NCI-H128 (cell line): ENCODE results near the gene PPFIBP1.
"Not testable (repeated sequence)": the region's sequence is repeated elsewhere in the genome, so short reads cannot be mapped to it uniquely, and the experiment has no call there.

ENCODE experiments used
- DNase-seq: peaks from one replicate; lab custom pipeline; 2025; ENCODE audit not compliant: unreplicated experiment; lab: John Stamatoyannopoulos, UW

The PPFIBP1 gene

DNA sequence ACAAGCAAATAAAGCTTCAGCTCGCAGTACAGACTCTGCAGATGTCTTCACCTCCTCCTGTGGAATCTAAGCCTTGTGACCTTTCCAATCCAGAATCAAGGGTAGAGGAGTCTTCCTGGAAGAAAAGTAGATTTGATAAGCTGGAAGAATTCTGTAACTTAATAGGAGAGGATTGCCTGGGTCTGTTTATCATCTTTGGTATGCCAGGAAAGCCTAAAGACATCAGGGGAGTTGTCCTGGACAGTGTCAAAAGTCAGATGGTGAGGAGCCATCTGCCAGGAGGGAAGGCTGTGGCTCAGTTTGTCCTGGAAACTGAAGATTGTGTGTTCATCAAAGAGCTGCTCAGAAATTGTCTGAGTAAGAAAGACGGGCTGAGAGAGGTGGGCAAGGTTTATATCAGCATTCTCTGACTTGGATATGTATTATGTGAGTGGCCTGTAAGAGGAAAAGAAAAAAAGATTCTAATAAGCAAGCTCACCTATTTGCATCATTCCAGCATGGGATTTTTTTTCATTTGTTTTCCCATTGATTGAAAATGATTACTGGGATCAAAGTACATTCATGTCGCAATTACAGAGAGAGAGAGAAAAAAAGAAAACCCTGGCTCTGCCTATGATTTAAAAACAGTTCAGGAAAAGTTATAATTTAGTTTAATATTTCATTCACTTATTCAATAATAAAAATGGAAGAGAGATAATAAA is 173.0 kb downstream of the PPFIBP1 start:
- DNase-seq: no peak

DNA sequence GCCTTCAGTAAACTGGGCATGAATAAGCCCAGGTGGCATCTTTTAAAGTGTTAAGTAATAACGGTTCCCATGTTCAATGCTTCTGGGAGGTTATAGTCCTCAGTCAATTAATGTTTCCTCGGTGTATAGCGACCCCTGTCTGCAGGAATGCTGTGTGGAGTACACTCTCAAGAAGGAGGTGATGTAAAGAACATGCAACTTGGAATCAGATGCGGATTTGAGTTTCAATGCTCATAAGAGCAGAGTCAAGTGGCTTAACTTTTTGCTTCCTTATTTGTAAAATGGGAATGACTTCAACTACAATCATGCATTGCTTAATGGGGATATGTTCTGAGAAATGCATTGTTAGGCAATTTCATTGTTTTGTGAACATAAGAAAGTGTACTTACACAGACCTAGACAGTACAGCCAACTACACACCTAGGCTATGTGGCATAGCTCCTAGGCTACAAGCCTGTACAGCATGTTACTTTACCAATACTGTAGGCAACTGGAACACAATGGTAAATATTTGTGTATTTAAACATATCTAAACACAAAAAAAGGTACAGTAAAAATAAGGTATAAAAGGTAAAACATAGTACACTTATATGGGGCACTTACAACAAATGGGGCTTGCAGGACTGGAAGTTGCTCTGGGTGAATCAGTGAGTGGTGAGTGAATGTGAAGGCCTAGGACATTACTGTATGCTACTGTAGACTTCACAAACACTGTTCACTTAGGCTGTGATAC is 179.9 kb downstream of the PPFIBP1 start:
- DNase-seq: peak; percentile 20

DNA sequence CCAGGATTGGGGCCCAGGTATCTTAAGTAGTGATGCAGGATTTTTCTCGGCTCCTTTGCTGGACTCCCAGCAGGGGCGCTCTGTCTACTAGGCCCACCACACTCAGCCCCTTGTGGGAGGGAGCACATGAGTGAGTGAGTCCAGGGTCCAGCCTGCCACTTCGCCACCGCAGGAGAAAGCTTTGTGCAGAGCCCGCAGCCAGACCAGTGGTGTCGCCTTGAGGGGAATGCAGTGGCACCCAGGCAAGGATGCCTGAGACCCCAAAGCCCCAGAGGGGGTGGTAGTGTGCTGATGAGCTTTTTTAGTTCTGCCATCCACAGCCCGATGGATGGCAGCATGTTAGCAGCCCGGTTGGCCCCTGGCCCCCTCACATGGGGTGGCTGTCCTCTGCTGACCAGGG is 181.3 kb downstream of the PPFIBP1 start:
- no peak for DNase-seq

DNA sequence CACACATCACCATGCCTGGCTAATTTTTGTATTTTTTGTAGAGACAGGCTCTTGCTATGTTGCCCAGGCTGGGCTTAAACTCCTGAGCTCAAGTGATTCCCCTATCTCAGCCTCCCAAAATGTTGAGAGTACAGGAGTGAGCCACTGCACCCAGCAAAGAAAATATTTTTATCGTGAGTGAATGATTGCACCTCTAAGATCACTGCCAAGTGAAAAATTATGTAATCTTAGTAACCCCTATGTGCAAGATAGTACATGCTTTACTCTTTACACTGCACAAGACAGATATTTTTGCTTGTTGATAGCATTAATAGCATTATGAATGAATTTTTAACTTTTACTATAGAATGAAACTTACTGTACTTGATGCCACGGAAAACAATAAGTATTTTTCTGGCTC is 183.2 kb downstream of the PPFIBP1 start:
- no peak for DNase-seq

DNA sequence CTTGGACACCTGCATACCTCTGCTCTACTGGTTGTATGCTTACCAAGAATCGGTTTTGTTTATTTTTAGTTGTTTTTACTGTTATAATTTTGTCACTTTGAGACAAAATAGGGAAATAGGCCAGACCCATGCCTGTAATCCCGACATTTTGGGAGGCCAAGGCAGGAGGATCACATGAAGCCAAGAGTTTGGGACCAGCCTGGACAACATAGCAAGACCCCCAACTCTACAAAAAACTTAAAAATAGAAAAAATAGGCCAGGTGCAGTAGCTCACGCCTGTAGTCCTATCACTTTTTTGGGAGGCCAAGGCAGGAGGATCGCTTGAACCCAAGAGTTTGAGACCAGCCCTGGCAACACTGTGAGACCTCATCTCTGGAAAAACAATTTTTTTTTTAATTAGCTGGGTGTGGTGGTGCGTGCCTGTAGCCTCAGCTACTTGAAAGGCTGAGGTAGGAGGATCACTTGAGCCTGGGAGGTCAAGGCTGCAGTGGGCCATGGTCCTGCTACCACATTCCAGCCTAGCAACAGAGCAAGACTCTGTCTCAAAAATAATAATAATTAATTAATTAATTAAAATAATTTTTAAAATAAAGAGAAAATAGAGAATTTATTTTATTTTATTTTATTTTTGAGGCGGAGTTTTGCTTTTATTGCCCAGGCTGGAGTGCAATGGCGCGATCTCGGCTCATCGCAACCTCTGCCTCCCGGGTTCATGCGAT is 185.4 kb downstream of the PPFIBP1 start:
- no peak for DNase-seq

DNA sequence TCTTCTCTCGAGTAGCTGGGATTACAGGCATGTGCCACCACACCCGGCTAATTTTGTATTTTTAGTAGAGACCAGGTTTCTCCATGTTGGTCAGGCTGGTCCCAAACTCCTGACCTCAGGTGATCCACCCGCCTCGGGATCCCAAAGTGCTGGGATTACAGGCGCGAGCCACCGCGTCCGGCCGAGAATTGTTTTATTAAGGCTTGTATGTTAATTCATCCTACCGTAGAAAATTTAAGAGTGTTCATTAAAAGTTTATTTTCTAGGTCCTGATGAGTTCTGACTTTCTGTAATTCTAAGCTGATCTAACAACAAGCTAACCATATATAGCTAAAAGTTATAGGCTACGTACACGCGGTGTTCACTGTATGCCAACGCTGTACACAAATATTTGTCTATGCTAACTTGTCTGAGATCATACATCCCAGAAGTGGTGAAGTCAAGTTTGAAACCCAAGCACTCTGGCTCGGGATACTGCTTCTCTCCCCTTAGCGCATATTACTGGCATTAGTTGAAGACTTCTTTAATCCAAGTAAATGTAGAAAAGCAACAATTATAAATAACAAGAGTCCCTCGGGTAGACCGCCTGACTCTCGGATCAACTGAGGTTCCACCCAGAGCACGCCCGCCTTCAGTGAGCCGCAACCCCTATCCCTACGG is 186.1 kb downstream of the PPFIBP1 start:
- DNase-seq: no peak

DNA sequence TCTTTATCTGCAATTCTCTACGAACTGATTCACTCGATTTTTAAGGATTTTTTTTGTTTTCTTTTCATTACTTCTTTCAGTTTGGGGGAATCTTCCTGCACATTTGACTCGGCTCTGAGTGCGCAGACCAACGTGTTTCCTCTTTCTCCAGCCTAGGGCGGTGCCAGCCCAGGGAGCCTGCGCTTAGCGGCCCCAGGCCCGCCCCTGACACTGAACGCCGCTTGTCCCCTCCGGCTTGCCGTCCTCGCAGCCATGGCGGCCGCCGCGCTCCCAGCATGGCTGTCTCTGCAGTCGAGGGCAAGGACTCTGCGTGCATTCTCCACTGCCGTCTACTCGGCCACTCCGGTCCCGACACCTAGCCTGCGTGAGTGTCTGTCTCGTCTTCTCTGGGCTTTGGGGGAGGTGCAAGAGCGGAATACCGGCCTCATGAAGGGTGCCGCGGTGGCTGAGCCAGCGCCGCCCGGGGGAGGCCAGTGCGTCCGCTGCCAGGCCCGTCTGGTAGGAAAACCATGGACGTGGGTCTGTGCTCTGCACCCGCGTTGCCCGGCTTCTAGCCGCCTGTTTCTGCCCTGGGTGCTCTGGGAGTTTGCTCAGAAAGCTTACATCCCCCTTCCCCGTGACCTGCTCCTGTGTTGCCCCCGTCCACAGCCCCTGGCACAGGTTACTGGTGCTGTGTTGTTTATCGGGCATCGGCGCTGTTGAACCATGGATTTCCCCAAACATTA is 186.7 kb downstream of the PPFIBP1 start, which contains the start of gene MRPS35:
Gene MRPS35, plus strand, starts transcription at position 241 of the 725 bp plus-strand sequence. Its CDS starts 12 bp downstream, at position 253.
- DNase-seq: peak; percentile 75

DNA sequence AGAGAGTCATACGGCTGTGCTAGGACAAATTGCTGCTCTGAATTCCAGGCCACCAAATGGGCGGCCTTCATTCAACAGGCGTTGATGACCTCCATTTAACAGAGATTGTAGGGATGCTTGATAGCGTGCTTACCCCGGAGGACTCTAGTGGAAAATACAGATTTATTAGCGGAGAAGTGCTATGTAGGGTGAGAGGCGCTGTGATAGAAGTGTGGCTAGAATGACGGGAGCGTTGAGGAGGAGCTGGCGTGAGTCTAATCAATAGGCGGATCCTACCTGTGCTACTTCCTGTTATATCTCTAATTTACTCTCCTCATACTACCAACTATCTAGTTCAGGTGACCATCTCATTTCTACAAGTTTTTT is 187.3 kb downstream of the PPFIBP1 start:
- no peak for DNase-seq

DNA sequence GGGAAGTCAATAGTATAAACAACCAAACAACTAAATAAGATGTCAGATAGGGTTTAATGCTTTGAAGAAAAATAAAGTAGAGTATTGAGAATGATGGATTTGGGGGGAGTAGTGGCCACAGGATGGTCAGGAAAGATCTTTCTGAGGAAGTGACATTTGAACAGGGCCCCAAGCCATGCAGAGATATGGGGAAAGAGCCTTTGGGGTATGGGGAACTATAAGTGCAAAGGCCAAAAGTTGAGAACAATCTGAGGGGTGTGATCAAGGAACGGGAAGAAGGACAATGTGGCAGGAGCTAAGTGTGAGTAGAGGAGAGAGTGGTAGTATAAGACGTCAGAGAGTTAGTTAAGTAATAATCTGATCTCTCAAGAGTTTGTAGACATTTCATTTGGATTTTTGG is 188.0 kb downstream of the PPFIBP1 start:
- DNase-seq: no peak

DNA sequence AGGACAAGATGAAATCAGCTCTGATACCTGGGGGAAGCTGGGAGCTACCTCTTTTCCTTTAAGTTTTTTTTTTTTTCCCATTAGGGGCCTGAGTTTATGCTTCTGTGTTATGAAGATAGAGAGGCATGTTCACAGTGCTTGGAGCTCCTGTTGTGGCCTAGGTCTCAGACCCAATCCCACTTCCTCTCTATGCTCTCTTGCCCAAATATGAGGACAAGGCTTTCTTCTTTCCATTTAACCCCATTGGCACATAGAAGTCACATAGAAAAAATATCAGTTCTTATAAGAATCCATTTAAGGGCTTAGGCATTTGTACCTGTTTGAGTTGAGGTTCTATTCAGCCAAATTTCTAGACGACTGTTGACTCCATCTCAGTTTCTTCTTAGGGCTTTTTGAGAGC is 199.2 kb downstream of the PPFIBP1 start:
- no peak for DNase-seq

DNA sequence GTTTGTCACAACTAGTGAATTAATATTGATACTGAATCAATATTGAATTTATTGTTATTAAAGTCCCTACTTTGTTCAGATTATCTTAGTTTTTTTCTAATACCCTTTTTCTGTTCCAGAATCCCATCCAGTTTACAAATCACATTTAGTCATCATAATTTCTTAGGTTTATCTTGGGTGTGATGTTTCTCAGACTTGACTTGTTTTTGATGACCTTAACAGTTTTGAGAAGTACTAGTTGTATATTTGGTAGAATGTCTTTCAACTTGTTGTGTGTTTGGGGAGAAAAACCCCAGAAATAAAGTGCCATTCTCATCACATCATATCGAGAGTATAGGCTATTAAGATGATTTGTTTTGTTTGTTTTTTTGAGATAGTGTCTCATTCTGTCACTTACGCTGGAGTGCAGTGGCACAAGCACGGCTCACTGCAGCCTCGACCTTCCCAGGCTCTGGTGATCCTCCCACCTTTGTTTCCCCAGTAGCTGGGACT is 206.1 kb downstream of the PPFIBP1 start:
- no peak for DNase-seq

DNA sequence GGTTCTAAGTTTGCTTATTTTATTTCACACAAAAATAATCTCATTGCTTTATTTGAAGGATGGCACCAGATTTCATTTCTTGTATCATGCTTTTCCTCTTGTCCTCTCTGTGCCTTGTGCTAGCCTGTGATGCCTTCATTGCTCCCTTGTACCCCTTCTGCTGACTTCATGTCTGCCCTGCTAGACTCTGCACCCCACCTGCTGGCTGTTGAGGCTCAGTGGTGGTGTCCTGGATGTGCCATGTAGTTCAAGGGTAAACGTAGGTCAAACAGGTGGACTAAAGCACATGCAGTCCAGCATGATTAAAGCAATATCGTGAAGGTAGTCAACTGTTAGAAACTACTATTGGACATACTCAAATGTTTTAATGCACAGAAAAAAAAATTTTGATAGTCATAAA is 208.3 kb downstream of the PPFIBP1 start:
- DNase-seq: no peak

DNA sequence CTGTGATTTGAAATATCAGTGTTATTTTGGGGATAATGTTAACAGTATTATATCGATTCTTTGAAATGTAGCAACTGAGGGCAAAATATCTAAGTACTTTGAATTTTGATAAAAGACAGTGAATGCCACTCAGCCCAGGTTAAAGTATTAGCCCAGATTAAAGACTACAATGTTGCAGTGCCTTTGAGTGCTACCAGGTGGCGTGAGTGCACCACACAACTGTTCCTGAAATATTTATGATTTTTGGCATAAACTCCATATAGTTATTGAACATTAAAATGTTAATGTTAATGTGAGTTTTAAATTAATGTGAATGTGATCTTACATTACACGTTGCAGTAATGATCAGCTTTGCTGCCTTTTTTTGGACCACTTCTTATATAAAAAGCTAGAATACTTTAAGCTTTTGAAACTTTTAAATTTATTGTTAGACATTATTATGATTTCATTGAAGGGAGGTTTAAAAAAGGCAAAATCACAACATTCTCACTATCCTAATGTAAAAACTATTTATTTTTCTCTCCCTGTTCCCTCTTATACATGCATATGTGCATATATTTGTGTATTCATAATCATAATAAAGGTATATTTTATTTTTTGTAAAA is 209.1 kb downstream of the PPFIBP1 start:
- DNase-seq: no peak

DNA sequence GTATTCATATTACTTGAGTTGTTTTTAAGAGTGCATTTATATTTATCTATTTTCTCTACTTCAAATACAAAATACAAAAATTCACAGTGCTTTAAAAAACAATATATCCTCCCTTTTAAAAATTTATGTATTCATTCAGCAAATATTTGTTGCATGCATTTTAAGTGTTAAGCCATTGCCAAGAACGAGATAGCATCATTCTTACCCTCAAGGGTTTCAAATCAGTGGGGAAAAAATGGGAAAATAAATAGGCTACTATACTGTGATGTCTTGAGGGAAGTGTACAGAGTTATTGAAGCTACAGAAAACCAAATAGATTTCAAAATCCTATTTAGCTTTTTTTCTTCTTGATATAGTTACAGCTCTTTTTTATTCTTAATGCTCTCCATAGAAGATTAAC is 209.8 kb downstream of the PPFIBP1 start:
- no peak for DNase-seq

DNA sequence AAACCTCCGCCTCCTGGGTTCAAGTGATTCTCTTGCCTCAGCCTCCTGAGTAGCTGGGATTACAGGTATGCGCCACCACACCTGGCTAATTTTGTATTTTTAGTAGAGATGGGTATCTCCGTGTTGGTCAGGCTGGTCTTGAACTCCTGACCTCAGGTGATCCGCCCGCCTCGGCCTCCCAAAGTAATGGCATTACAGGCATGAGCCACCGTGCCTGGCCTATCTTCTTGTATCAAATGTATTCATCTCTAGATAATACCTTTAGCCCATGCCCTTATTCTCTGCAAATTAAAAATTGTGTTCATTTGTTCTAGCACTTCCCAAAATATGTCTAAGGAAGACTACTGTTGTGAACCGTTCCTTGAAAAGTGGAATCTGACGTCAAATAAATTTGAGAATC is 210.3 kb downstream of the PPFIBP1 start:
- not testable (repeated sequence) for DNase-seq

DNA sequence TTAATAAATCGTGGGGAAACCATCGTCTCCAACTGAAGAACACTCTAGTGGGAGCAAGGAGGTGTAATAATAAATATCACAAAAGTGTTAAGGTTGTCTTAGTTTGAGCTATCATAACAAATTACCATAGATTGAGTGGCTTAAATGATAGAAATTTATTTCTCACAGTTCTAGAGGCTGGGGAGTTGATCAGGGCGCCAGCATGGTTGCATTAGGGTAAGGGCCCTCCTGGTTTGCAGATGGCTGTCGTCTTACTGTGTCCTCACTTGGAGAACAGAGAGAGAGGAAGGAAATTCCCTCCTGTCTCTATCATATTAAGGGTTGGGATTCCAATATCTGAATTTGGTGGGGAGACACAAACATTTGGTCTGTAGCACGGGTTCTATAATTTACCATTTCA is 219.6 kb downstream of the PPFIBP1 start:
- no peak for DNase-seq
